ENCODE results near the gene SH3PXD2A.

DNA sequence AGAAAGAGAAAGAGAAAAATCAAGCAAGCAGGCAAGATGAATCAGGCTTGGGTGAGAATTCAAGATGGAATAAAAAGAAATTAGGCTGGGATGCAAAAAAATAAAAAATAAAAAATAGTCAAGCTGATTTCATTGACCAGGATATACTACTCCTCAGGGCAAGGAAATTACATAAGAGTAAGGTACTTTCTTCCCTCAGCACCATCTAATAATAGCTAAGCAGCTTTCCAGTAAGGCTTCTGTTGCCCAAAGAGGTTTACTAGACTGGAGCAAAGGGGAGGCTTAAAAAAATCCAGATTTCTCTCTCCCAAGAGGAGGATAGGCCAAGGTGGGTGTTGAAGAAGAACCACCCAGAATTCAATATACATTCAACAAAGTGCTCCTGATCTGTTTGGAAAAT is 268.3 kb downstream of the SH3PXD2A start:
- TF ChIP-seq, protein P1, sequence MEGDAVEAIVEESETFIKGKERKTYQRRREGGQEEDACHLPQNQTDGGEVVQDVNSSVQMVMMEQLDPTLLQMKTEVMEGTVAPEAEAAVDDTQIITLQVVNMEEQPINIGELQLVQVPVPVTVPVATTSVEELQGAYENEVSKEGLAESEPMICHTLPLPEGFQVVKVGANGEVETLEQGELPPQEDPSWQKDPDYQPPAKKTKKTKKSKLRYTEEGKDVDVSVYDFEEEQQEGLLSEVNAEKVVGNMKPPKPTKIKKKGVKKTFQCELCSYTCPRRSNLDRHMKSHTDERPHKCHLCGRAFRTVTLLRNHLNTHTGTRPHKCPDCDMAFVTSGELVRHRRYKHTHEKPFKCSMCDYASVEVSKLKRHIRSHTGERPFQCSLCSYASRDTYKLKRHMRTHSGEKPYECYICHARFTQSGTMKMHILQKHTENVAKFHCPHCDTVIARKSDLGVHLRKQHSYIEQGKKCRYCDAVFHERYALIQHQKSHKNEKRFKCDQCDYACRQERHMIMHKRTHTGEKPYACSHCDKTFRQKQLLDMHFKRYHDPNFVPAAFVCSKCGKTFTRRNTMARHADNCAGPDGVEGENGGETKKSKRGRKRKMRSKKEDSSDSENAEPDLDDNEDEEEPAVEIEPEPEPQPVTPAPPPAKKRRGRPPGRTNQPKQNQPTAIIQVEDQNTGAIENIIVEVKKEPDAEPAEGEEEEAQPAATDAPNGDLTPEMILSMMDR (IDR thresholded peaks at IDR 0.05) = no peak
- TF ChIP-seq POLR2A (IDR thresholded peaks at IDR 0.05) = no peak
